ENCODE measurements around the gene YWHAG.
"Not testable (repeated sequence)": the region's sequence is repeated elsewhere in the genome, so short reads cannot be mapped to it uniquely, and the experiment has no call there.

The YWHAG gene

GRCh38 chr7:76317782-76318487 is 40.9 kb downstream of the YWHAG start:
- peak; percentile 99 for DNase-seq

DNA sequence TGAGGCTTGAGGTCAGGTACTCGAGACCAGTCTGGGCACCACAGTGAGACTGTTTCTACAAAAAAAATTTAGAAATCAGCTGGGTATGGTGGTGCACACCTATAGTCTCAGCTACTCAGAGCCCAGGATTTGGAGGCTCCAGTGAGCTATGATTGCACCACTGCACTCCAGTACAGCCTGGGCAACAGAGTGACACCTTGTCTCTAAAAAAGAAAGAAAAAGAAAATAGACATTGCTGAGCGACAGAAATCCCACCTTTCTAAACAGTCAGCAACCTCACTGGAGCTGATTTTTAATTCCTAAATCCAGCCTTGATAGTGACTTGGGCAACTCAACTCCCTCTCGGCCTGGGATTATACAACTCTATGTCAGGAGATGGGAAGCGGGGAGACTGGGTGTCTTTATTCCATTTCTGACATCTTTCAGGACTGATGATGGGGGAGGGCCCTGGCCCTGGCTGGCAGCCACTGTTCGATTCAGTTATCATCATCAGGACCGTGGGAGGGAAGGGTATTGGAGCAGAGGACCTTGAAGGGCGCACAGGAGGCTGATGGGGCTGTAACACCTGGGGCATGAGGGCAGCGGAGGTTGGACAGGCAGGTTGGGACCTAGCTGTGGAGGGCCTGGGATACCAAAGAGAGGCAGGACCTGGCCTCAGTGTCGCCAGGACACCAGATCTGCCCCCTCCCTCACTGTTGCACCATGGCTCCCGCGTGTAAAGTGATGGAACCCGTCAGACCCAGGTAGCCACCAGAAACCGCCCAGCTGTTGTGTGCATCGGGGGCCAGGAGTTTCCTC is 41.6 kb downstream of the YWHAG start:
- DNase-seq = peak; percentile 57

DNA sequence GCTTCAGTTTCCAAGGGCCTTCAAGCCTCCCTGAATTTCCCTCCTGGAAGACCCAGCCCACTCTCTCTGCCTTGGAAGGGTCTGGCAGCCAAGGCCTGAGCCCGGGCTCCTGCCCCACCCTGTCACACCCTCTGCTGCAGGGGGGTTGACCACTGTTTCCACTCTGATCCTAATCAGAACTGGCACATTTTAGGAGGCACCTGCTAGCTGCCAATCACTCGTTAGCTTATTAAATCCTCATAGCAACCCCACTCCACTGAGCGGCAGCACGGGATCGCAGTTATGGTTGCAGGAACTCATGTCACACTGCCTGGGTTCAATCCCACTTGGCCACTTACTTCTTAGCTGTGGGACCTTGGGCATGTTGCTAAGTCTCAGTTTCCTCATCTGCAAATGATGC is 43.4 kb downstream of the YWHAG start:
- no peak for DNase-seq

GRCh38 chr7:76314740-76315139 is 44.1 kb downstream of the YWHAG start:
- DNase-seq = not testable (repeated sequence)

- peak; percentile 94 for DNase-seq
Measured at GRCh38 chr7:76314042-76314721, 44.6 kb downstream of the YWHAG start.

DNA sequence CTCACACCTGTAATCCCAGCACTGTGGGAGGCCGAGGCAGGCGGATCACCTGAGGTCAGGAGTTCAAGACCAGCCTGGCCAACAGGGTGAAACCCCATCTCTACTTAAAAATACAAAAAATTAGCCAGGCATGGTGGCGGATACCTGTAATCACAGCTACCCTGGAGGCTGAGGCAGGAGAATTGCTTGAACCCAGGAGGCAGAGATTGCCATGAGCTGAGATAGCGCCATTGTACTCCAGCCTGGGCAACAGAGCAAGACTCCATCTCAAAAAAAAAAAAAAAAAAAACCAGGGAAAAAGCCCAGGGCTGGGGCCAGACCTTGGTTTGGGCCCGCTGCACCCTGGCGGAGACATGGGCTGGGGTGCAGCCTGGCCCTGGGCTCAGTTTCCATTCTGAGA is 47.0 kb downstream of the YWHAG start:
- not testable (repeated sequence) for DNase-seq

- peak; percentile 96 for DNase-seq
Measured at GRCh38 chr7:76310102-76310957, 48.5 kb downstream of the YWHAG start.

GRCh38 chr7:76309341-76310101 is 49.3 kb downstream of the YWHAG start:
- not testable (repeated sequence) for DNase-seq

- DNase-seq = not testable (repeated sequence)
Measured at GRCh38 chr7:76308874-76309273, 49.9 kb downstream of the YWHAG start.

DNA sequence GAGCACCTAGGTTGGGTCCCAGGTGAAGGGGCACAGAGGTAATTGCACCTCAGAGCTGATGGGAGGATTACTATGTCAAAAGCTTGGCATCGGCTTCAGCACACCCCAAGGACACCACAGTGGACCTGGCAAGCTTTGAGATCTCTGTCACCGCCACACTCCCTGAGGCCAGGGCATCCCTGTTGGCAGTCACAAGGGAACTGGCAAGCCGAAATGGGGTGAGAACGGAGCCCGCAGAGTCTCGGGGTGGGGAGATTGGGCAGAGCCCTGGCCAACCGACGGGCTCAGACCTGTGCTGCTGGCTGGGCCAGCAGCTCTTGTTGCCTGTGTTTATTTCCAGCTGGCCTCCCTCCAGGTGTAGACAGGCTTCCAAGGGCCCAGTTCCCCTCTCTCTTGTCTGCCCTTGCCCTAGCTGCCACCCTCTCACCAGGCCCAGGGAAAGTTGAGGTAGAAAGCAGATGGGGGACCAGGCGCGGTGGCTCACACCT is 53.9 kb downstream of the YWHAG start:
- DNase-seq = peak; percentile 39

DNA sequence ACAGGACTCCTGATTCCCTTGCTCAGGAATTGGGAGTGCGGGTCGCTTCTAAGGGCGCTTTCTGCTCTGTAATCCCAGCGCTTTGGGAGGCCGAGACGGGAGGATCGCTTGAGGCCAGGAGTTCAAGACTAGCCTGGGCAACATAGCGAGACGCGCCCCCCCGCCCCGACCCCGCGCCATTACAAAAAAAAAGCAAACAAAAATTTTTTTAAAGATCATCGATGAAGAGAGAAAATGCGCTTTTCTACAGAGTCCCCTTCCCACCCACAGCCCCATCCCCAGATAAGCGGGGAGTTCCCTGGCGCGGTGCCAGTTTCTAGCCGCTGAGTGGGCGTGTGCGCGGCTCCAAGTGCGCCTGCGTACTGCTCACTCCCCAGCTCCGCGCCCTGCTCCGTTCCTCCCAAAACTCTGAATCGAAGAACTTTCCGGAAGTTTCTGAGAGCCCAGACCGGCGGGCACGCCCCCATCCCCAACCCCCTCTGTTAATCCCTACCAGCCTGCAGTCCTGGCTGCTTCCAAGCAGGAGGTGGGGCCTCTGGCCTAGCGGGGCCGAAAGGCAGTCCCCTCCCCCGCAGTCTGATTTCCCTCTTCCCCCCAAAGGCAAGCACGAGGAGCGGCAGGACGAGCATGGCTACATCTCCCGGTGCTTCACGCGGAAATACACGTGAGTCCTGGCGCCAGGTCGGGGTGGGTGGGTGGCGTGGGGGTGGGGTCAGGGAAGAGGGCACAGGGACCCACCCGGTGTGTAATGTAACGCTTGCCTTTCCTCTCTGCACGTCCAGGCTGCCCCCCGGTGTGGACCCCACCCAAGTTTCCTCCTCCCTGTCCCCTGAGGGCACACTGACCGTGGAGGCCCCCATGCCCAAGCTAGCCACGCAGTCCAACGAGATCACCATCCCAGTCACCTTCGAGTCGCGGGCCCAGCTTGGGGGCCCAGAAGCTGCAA is 55.3 kb downstream of the YWHAG start:
- DNase-seq = peak; percentile 88

DNA sequence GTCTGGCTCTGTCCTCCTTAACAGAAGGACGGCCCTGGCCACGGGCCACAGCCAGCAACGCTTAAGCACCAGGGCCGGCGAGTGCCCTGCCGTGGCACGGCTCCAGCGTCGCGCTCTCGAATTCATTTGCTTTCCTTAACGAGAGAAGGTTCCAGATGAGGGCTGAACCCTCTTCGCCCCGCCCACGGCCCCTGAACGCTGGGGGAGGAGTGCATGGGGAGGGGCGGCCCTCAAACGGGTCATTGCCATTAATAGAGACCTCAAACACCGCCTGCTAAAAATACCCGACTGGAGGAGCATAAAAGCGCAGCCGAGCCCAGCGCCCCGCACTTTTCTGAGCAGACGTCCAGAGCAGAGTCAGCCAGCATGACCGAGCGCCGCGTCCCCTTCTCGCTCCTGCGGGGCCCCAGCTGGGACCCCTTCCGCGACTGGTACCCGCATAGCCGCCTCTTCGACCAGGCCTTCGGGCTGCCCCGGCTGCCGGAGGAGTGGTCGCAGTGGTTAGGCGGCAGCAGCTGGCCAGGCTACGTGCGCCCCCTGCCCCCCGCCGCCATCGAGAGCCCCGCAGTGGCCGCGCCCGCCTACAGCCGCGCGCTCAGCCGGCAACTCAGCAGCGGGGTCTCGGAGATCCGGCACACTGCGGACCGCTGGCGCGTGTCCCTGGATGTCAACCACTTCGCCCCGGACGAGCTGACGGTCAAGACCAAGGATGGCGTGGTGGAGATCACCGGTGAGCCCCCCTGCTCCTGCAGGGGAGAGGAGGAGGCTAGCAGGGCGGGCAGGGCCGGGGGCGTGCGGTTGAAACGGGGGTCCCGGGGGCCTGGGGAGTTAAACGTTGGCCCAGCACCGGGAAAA is 56.2 kb downstream of the YWHAG start, which contains the start of gene HSPB1:
Gene HSPB1, plus strand, starts transcription at position 327 of the 855 bp plus-strand sequence. Its CDS starts 40 bp downstream, at position 367.
- peak; percentile 97 for DNase-seq

DNA sequence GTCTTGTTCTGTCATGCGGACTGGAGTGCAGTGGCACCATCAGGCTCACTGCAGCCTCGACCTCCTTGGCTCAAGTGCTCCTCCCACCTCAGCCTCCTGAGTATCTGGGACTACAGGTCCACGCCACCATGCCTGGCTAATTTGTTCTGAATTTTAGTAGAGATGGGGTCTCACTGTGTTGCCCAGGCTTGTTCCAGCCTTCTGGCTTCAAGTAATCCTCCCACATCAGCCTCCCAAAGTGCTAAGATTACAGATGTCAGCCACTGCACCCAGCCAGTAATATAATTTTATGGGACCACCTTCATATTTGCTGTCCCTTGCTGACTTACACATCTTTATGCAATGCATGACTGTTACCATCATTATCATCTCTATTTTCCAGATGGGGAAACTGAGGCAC is 57.8 kb downstream of the YWHAG start:
- no peak for DNase-seq

- DNase-seq = peak; percentile 88
Measured at GRCh38 chr7:76300166-76300731, 58.5 kb downstream of the YWHAG start.

- peak; percentile 83 for DNase-seq
Measured at GRCh38 chr7:76296743-76297740, 61.7 kb downstream of the YWHAG start.

DNA sequence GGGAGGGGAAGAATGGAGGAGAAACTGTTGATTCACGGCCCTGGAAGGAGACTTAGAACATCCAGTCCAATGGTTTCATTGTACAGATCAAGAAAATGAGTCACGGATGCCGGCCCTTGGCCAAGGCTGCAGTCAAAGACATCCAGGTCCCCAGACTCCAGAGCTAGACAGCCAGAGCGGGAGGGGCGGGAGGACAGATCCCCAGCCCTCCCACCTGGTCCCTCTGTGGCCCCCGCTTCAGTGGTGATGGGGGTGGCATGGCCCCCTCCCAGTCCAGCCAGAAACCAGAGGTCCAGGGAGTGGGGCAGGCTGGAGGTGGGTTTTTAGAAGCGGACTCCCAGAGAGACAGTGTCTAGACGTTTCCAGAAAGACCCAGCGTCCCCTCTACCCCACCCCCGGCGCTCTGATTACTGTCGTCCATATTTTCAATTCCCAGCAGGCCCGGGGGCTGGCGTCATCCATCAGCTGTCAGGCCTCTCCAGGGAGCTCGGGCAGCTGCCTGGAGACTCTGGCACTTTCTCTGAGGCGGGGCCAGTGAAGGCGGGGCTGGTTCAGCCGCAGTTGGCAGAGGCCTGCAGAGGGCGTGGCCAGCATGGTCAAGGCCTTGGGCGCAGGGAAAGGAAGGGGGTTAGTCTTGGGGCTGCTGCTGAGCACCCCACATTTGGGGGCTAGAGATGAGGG is 64.3 kb downstream of the YWHAG start:
- peak; percentile 98 for DNase-seq

DNA sequence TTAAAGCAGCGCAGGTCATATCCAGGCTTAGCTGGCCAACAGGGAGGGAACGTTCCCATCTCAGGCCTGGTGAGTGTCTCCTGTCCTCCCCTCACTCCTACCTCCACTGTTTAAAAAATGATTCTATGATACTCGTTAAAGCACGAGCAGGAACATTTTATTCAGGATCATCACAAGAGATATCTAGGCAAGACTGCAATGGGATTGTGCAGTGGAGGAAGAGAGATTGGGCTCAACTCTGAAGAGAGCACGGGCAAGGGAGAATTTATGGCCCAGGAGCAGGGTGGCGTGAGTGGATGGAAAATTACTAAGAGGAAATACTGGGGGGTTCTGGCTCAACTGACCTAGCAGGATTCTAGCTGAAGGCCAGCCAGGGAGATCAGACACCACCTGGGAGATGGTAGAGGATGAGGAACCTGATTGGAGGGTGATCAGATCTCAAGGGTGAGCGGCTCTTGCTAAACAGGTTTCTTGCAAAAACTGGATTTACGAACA is 65.3 kb downstream of the YWHAG start:
- no peak for DNase-seq
